Fibroblast of peridontal ligament (primary cell): Measurements from ENCODE around the gene ODAD3.
"Not testable (repeated sequence)": the region's sequence is repeated elsewhere in the genome, so short reads cannot be mapped to it uniquely, and the experiment has no call there.

ENCODE experiments used
- DNase-seq: peaks from one replicate; pipeline ENCODE4 v3.0.0-alpha.2; 2010; ENCODE audit errors: extremely low read depth

Gene ODAD3

DNA sequence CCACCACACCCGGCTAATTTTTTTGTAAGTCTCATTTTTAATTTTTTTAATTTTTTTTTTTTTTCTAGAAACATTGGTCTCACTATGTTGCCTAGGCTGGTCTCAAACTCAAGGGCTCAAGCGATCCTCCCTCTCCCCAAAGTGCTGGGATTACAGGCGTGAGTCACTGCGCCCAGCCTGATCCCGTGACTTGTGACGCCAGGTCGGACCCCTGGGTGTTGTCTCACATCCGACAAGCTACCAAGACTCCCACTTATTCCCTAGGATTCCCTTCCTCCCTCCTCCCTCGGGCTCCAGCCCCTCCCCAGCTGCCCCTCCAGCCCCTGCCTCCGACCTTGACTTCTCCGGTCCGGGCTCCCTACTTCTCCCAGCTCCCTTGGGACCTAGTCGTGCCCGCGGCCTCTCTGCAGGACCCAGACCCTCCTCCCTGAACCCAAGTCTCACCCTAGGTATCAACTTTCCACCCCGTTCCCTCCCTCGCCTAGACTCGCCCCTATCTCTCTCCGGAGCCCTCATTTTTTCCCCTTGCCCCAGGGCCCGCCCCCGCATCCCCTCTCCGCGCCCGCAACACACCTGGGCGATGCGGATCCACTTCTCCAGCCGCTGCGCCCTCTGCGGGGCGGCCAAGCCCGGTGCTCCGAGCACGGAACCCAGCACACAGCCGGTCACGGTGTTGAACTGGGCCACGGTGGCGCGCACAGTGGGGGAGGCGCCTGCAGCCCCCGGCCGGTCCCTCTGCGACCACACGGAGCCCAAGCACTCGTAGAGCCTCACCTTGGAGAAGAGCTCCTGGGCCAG is 28.9 kb downstream of the ODAD3 start:
- DNase-seq, result no peak

DNA sequence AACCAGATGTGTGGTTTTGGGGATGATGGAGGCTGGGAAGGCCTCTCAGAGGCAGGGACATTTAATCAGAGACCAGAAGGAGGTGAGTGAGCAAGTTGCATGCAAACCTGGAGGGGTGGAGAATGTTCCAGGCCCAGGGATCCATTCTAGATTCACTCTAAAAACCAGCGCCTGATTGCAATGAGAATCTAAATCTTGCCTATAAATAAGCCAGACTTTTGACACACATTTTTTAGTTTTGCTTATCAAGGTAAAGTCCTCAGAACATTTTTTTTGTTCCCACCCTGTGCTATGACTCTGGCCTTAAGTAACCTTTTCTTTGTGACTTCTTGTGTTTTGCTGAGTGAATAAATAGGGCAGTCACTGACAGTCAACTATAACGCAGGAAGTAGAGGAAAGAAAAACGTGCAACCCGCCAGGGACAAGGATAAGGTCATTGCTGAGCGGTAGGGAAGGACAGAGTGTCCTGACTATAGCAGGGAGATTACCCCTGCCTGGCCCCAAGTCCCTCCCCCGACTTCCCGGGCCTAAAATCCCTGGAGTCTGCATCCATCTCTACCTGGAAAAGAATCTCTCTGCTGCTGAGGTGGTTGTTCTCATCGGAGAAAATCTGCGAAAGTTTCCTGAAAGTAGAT is 30.2 kb downstream of the ODAD3 start:
- no peak for DNase-seq

DNA sequence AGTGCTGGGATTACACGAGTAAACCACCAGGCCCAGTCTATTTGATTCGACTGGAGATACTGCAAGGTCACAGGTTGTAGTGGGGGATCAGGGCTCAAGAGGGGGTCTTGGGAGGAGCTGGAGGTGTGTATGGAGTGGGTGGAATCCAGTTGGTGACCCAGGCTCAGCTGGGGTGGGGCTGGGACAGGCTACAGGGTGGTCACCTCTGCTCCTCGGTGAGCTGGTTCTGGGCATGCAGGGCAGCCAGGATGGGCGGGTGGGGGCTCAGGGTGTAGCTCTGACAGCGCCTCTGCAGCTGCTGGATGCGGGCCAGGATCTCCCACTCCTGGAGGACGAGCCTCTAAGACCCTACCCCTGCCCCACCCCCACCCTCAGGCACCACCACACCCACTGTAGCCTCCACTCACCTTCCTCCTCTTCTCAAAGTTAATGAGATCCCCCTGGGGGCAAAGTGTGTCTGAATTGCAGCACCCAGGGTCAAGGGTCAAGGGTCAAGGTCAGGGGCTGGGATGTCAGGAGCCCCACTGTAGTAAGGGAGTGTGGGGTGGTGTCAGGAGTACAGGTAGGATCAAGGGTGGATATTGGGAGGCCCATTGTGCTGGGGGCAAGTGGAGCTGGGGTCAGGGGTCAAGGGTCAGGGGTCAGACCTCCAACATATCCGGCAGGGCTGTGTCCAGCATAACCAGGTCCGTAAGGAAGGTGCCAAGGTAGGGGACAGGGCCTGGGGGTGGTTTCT is 32.9 kb downstream of the ODAD3 start:
- no peak for DNase-seq

GRCh38 chr19:11400798-11401197 is 34.1 kb downstream of the ODAD3 start:
- DNase-seq, result no peak

- DNase-seq, result no peak
Observed at GRCh38 chr19:11399667-11400066, 35.3 kb downstream of the ODAD3 start.

DNA sequence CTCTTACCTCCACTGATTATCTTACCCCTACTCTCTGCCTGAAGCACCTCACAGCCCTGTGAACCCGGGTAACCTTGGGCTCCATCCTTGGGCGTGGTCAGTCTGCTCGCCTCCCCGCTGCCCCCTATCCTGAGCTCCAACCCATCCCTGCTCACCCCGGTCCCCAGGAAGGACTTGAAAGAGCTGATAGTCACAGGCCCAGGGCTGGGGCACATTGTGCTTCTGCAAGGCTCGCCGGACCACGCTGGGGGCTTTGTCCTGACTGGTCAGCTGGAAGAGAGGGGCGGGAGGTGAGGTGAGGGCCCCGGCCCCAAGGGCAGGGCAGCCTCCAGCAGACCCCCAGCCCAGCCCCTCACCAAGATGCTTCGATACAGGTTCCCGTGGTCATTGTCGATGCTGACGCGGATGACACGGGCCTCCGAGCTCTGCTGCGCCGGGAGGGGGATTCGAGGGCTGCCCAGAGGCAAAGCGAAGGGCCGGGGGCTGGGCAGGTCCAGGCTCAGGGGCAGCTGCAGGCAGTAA is 37.8 kb downstream of the ODAD3 start:
- no peak for DNase-seq

DNA sequence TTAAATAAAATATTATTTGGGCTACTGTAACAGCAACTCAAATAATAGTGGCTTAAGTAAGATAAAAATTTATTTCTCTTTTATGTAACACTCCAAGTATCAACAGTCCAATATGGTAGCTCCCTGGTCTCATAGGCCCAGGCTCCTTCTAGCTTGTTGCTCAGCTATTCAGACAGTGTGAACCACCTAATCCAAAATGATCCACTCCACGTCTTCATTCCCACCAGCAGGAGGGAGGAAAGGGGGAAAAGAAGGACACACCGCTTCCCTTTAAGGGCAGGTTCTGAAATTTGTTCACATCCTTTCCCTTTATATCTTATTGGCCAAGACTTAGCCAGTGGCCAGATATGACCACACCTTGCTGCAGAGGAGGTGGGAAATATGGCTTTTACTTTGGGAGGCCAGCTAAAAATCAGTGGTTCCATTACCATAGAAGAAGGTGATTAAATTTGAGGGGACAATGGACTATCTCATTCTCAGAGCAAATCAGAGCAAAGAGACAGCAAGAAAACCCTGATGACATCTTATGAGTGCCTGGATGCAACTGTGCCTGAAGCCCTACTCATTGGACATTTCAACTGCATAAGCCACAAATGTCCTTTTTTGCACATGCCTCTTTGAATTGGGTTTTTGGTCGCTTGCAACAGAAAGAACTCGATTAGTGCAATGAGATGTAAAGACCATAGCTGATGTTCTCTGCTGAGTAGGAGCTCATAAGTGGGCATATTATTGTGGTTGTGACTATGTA is 43.8 kb downstream of the ODAD3 start:
- DNase-seq, result no peak

DNA sequence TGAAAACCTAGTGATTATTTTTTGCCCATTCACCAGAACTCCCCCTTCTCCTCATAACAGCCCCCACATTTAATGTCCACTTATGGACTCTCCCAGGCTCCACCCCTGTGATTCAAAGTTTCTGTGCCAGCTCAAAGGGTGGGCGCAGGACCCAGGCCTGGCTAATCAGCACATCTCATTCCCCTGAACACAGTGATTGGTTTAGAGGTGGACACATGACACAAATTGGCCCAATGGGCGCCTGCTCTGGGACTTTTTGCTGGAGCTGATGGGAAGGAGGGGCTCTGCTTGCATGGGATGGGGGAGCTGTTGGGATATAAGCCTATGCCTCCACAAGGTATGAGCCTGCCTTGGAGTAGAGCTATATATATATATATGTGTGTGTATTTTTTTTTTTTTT is 44.6 kb downstream of the ODAD3 start:
- DNase-seq, result no peak

DNA sequence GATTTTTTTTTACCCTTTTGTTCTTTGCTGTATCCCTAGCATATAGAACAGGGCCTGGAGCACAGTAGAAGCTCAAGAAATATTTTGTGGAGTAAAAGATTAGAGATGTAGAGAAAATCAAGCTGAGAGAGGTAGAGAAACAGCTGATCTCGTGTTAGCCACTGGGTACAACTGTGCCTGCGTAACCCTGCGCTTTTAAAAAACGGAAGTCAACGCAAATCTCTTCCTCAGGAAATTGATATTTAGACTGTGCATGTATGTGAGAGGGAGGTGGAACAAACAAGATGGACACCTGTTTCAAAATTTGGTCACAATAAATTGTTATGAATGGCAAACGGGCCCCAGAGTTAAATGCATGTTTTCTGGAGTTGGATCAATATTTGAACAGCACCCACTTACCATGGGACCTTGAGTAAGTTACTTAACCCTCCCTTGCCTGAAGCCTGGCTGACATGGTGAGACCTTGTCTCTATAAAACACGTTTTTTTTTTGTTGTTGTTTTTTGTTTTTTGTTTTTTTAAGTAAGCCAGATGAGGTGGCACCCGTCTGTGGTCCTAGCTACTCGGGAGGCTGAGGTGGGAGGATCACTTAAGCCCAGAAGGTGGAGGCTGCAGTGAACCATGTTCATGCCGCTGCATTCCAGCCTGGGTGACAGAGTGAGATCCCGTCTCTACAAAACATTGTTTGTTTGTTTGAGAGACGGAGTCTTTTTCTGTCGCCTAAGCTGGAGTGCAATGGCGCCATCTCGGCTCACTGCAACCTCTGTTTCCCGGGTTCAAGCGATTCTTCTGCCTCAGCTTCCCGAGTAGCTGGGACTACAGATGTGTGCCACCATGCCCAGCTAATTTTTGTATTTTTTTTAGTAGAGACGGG is 47.5 kb downstream of the ODAD3 start:
- no peak for DNase-seq

DNA sequence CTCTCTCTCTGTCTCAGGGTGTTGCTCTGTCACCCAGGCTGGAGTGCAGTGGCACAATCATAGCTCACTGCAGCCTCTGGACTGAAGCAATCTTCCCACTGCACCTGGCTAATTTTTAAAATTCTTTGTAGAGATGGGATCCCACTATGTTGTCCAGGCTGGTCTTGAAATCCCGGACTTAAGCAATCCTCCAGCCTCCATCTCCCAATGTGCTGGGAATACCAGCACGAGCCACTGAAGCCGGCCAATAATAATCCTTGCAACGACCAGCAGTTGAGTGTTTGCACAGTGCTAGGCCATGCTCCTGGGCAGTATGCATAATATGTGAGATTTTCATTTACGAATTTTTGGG is 50.2 kb downstream of the ODAD3 start:
- DNase-seq, result no peak

DNA sequence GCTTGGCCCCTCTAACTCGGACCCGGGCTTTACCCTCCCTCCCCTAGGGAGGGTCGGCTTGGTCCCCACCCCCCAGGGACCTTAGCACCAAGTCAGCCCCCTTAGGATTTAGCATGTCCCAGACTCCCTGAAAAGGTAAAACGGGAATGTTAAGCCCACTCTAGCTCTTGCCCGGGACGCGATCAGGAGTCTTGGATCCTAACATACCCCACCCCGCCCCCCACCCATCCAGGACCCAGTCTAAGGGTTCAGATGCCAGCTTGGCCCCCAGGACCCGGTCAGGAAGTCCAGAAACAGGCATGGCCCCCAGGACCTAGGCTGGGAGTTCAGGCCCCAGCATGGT is 51.2 kb downstream of the ODAD3 start:
- DNase-seq, result no peak

DNA sequence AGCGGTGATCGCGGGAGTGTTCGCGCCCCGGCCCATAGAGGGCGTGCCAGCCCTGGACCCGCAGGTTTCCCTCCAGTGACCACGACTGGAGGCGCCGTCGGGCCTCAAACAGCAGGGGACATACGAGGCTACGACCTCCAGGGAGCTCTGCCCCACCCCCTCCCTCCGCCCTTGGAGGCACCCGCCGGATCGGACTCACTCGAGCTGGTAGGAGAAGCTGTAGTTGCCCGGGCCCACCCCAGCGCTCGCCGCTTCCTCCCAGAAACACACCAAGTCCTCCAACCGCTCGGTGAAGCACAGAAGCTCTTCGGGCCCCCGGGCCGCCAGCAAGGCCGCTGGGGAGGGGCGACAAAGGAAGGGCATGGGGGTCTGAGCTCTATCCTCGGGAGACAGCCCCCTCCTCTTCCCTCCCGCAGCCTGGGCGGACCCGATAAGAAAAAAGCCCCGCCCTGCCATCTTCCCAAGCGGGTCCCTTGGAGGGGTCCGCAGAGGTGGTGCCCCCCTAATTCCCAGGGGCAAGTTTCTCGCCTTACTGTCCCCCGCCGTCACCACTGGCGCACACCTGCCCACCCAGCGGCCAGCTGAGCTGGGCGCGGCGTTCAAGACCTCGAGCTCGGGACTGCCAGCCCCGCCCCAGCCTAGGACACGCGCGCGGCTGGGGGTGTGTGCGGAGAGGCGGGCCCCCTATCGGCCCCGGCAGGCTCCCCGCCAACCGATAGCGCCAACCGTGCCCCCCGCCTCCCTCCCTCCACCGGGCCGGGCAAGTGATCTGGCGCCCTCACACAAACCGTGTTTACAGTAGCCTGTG is 51.8 kb downstream of the ODAD3 start:
- no peak for DNase-seq

DNA sequence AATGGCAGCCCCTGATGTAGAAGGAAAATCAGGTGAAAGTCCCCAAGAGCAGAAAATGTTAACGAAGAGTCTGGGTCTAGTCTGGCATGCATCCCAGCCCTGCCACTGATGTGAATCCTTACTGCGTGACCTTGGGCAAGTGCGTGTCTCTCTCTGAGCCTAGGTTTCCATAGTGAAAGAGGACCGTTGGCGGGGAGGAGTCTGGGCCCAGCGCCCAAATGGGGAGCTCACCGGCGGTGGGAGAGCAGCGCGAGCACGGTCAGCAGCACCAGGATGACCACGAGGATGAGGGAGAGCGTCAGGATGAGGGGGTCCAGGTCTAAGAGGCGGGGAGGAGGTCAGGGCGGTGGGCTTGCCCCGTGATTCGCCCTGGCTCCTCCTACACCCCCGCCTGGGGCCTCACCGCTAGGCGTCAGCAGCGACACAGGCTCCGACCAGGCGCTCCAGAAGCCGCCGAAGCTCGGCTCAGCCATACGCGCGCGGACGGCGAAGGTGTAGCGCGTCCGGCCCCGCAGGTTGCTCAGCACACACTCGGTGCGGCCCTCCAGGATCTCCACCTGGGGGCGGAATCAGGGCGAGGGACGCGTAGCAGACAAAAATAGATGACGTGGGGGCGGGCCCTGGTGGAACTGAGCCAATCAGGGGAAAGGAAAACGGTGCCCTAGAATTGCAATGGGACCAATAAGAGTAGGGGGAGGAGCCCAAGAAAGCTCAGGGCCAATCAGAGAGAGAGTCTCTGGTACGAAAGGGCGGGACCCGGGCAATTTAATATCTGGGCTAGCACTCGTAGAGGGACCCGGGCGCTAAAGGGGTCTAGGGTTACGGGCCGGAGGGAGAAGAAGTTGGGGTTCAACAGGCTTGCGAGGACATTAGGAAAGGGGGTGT is 54.0 kb downstream of the ODAD3 start:
- peak; percentile 92 for DNase-seq

- DNase-seq, result no peak
Observed at GRCh38 chr19:11379857-11380350, 55.0 kb downstream of the ODAD3 start.

DNA sequence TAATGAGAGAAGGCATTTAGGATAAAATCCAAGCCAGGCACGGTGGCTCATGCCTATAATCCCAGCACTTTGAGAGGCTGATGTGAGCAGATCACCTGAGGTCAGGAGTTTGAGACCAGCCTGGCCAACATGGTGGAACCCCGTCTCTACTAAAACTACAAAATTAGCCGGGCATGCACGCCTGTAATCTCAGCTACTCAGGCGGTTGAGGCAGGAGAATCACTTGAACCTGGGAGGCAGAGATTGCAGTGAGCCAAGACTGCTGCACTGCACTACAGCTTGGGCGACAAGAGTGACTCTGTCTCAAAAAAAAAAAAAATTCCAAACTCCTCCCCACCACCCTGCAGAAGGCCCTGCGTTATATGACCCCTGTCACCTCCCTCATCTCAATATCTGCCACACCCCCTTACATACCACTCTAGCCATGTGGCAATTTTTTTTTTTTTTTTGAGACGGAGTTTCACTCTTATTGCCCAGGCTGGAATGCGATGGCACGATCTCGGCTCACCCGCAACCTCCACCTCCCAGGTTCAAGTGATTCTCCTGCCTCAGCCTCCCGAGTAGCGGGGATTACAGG is 55.6 kb downstream of the ODAD3 start:
- not testable (repeated sequence) for DNase-seq

GRCh38 chr19:11378319-11379189 is 56.4 kb downstream of the ODAD3 start:
- peak; percentile 73 for DNase-seq

DNA sequence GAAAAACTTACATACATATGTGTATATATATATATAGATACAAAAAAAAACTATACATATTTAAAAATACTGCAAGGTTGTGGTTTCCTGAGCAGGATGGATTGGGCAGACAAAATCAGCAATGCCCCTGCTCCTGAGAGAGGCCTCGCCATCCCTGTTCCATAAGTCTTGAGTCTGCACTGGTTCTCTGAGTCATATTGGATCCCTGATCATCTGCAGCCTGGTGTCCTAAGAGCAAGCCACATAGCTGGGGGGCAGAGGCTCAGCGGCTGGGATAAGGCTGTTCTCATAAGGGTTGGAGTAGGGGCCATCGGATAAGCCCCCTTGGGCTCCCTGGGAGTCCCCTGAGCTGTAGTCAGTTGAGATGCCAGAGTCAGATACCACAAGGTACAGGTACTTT is 57.2 kb downstream of the ODAD3 start:
- DNase-seq, result no peak

DNA sequence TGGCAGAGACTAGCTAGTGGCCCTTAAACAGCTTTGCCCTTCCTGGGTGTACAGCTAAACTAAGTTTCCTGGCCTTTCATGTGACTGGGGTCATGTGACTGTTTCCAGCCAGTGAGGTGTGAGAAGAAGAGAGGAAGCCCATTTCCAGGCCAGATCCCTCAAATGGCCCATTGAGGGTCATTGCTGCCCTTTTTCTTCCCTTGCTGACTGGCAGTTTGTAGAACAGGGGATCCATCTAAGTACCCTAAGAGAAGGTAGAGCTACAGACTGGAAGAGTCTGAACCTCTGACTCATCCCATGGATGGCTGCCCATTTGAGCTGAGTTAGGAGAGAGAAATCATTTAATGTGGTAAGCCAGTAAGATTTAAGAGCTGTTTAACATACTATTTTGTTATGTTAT is 57.7 kb downstream of the ODAD3 start:
- DNase-seq, result peak; percentile 92
